ENCODE results near the gene ITIH3.

The ITIH3 gene

DNA sequence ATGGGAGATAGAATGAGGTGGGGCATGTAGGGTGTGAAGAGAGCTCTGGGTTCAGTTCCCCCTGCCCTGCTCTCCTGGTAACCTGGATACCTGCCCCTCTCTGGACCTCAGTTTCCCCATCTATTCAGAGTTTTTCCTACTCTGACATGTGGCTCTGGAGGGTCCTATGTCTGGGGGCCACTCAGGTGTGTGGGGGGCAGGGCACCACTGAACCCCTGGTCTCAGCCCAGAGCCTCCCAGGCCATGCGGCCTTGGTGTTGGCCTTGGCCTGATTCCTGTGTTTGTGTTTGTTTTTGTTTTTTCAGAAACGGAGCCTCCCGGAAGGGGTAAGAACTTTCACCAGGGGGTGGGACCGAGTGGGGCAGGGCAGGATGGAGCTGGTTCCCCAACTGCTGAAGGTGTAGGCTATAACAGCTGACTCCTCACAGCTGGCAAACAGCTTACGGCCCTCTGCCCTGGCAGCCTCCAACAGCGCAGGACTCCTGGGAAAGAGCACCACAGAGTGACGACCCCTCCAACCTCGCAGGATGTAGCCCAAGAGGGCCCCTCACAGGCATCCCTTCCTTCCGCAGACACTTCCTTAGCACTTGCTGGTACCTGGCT is 803 bp downstream of the ITIH3 start:
- no peak for DNase-seq

DNA sequence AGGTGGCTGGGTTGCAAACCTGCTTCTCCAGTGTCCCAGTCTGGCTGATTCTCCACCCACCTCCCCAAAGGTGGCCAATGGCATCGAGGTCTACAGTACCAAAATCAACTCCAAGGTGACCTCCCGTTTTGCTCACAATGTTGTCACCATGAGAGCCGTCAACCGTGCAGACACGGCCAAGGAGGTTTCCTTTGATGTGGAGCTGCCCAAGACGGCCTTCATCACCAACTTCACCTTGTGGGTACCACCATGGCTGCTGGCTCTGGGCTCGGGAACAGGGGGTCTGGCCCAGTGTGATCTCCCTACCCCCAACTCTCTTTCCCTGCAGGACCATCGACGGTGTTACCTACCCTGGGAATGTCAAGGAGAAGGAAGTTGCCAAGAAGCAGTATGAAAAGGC is 1.8 kb downstream of the ITIH3 start:
- DNase-seq: no peak

DNA sequence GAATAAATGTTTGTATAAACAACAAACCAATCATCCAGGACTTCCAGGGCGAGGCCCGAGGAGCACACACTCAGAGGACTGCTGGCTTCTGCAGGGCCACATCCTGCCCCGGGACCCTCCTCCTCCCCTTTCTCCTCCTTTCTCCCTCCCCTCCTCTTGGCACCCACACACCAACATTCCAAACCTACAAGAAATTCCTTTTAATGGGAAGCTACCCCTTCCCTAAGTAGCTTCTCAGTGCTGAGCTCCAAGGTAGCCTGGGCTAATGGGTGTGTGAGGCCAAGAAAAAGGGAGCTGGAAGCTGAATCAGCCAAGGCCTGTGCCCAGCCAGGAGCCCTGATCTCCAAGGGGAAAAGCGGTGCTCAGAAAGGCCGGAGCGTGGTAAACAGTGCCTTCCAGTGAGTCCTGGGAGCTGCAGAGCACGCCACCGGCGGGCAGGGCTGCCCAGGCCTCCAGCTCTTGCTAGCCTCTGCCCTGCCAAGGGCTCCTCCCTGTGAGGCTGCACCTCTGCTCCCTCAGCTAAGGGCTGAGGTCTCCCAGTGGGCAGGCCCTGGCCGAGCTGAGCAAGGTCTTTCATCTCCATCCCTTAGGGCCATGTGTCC is 3.9 kb downstream of the ITIH3 start:
- DNase-seq: no peak

DNA sequence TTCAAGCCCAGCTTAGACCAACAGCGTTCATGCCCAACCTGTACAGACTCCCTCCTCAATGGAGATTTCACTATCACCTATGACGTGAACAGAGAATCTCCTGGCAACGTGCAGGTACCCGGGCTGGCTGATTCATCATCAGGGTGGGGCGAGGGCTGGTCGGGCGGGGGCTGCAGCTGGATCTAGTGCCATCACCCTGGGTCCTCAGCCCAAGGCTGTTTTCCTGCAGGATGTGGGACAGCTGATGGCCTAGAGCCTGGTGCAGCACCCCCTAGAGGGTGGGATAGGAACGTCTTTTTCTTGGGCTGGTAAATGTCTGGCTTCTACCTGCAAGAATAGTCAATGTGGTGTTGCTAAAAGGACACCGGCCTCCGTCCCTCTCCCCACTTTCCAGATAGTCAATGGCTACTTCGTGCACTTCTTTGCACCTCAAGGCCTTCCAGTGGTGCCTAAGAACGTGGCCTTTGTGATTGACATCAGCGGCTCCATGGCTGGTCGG is 4.4 kb downstream of the ITIH3 start:
- DNase-seq: no peak

DNA sequence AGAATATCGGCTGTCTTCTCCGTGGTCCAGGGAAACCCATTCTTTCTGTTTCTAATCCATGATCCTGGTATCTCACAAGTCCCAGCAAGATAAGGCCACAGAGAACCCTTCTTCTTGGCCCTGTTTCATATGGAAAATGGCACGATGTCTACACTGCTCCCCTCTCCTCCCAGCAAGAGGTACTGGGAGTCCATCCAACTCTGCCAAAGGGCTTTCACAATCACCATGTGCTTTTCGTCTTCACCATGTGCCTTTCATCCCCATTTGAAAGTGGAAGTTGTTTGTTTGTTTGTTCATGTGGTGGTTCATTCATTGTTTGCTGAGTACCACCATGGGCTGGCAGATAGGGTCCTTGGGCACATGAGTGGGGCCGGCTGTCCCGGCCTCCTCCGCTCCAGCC is 5.5 kb downstream of the ITIH3 start:
- DNase-seq: no peak

DNA sequence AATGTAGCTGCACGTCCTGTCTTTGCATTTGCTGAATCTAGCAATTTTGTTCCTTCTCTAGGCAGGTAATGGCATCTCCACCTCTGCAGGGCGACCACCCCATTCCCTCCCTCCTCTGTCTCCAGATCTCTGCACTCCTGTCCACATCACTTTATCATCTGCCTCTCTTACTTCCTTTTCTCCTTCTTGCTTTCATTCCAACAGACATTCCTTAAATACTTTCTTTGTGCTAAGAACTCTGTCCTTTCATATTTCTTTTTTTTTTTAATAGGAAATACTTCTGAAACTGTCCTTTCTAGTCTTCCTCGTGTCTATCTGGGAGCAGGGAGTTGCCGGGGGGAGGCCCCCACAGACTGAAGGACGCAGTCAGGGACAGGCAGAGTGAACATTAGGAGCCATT is 7.2 kb downstream of the ITIH3 start:
- DNase-seq: no peak

DNA sequence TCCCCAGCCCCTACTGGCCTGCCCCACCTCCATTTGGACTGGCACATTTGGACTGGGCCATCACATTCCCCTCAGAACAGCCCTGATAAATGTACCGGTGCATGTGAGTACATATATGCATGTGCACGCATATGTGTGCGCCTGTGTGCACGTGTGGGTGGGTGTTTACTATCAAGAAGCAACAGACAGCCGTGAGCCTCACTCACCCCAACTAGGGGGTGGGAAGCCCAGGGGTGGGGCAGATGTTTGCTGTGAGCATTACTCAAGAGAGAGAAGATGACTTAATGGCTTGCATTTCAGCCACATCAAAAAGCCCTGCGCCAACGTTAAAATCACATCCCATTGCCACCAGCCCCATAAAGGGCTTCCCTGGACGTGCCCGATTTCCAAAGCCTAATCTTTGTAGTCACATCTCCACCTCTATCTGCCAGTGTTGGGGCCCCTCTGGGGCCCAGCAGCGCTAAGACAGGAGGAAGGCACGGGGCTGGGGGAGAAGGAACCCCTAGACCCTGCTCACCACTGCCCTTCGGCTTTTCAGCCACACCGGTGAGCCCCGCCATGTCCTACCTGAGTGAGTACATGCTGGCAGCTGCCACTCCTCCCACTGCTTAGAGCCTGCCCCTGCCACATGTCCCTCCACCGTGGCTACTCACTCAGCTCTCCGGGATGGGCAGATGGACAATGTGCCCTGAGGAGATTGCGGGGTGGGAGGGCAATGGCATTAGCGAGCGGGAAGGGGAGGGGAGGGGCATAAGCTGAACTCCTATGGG is 10.9 kb downstream of the ITIH3 start:
- no peak for DNase-seq

DNA sequence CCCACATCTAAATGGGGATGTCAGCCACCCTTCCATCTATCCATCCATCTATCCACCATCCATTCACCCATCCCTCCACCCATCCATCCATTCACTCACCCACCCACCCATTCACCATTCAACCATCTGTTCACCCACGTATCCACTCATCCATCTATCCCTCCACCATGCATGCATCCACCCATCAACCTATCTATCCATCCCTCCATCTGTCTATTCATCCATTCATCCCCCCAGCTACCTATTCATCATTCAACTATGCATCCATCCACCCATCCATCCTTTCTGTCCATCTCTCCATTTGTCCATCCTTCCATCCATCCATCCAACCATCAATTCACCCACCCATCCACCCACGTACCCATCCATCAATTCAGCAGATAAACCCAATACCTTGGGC is 14.6 kb downstream of the ITIH3 start:
- no peak for DNase-seq

DNA sequence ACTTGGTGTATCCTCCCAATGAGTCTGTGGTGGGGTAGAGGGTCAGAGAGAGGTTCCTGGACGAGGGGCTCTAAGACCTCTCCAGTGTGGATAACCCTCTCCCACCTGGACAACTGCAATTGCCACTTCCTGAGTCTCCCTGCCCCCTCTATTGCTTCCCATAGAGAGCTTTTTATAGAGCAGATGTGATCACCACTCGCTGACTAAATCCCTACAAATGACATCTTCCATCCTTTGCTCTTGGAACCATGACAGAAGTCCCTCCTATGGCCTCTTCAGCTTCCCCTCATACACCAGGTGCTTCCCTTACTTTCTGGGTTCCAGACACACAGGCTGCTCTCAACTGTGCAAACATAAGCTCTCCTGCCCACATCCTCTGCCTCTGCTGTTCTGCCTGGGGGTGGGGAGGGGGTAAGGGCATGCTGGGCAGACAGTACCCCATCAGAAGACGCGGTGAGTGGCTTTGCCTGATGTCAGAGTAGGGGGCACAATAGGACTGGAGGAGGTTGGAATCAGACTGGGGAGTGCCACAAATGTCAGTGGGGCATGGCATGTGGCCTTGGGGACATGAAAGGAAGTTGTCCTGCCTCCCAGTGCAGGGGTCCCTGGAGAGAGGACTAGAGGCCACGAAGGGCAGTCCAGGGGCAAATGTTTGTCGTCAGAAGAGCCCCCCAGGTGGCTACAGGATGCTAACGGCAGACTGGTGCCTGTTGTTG is 15.2 kb downstream of the ITIH3 start:
- DNase-seq: peak in 1 of 2 donors; percentile 67

DNA sequence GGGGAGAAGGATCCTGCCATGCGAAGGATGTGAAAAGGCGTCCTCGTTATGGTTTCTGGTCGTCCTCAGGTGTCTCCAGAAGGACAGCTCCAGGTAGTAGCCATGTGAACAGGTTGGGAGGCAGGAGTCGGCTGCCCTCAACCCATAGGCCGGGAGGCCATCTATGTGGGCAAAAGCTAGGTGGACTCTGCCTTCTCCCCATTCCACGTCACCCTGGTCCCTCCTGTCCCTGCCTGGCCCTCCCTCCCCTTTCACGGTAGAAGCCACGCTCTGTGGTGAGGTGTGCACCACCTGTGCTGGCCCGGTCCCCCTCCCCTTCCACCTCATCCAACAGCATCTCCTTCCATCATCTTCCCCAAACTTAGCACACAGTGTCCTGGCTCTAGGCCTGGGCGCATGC is 16.3 kb downstream of the ITIH3 start:
- no peak for DNase-seq

DNA sequence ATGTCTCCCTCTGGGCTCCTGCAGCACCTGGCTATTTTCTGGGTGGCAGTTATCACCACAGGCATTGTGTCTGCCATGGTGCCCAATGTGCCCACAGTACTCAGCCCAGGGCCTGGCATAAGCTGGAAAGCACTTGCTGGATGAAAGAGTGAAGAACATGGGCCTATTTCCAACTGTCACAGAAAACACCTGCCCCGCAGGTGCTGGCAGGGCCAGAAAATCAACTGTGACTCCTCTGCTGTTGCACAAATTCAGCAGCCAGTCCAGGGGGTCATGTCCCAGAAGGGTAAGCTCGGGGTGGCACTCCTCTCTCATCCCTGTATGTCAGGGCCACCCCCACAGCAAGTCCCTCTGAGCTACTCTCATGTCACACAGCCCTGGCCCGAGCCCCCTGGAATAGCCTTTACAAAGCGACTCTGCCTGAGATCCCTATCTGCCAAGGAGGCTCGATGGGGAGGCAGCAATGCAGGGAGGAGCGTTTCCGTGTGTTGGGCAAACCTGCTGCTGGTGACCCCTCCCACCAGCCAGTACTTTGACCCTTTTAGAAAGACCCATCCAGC is 16.9 kb downstream of the ITIH3 start:
- DNase-seq: no peak

DNA sequence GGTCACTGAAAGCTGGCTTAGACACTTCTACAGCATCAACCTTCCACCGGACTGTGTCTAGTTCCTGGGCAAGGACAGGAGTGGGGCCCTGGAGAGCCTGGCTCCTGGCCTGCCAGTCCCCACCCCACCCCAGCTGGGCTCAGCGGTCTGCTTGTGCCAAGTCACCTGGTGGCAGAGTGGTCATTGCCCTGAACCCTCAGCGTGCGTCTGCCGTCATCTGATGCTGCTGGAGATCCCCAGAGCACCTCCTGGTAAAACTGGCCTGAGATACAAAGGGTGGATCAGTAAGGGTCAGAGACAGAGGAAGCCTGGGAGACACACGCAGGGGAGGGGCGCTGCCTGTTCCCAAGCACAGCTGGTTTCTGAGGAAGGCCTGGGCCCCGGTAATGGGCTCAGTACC is 19.2 kb downstream of the ITIH3 start:
- no peak for DNase-seq

DNA sequence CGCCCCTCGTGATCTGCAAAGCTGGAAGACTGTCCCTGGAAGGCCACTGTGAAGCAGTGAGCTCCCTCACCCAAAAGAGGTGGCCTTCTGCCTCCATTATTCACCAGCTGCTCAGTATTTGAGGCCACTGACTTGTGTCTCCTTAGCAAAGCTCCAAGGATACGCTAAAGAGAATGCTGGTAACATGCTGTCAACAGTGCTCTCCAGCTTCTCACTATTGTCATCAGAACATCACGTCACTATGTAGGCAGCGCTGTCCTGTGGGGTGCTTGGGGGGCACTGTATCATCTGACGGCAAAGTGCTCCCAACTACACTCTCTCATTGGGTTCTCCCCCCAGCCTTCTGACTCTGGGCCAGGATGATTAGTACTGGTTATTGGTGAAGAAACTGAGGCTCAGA is 21.6 kb downstream of the ITIH3 start:
- DNase-seq: no peak

DNA sequence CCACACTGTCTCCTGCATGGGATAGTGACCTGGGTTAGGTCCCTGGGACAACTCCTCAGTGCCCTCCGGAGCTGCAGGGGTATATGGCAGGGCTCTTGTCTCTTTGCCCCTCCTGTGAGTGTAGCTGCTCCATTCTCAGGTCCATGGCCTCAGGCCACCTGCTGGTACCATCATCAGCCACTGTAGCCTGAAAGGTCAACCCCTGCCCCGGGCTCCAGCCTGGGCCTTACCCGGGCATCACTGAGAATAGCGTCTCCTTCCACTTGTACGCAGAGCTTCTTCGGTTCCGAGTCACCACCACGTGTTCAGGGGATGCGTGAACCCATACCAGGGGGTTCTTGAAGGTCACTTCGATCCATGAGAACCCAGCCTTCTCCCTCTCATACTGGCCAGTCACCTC is 22.1 kb downstream of the ITIH3 start:
- no peak for DNase-seq

DNA sequence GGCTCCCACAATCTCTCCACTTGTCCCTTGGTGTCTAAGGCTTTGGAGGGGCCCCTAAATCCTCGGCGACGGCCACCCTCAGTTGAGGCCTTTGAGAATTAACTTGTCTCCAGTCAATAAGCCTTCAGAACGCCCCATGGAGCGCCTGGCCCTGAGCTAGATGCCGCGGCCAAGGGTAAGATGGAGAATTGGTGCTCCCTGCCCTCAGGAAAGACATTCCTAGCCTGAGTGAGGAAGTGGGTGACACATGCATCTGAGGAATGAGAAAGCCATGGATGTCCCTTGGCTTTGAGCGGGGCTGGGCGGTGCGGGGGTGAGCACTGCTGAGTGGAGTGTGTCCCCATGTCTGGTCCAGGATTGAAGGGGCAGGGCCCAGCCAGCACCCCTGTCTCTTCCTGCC is 22.6 kb downstream of the ITIH3 start:
- no peak for DNase-seq

DNA sequence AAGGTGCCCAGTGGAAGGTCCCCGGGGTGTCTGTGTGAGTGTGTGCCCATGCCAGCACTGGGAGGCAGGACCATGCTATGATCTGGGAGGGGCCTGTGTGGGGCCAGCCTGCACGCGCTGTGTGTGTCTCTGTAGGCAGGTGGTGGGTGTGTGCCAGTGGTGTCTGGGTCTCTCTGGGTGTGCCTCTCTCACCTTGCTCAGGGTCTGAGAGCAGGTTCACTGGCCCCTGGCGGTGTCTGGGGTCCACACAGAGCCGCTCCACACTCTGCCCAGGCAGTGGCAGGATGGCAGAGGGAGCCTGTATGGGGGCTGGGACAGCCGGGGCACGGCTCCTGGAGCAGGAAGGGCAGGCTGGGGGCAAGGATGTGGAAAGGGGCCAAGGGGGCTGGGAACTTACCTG is 23.3 kb downstream of the ITIH3 start:
- DNase-seq: no peak

DNA sequence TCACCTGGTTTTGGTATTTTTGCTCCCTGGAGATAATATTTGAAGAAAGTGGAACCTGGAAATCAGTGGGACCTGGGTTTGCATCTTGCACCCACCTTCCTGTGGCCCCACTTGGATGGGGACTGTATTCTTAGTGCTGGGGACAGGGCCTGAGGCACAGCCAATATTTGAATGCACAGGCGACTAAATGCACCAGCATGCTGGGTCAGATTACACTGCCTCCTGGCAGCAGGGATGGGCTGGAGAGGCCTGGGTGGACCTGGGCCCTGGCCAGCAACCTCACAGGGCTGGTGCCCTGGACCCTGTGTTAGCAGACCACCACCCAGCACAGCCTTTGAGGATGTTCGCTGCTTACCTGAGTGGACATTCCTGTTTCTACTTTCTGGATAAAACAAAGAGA is 25.3 kb downstream of the ITIH3 start:
- no peak for DNase-seq

DNA sequence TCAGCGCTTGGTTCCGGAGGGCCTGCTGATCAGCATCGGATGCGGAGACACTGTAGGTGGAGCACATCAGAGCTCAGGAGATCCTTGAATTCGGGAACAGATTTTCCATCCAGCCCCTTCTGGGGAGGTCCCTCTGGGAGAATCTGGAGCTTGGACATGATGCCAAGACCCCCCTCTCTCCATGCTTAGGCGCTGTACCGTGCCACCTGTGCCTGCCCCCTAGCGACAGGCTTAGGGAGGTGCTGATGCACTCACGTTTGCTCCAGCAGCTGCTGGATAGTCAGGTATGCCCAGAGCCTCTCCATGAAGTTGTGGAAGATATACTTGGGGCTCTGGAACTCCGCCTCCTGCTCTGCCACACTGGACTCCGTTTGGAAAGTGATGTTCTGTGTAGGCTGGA is 26.1 kb downstream of the ITIH3 start:
- no peak for DNase-seq

DNA sequence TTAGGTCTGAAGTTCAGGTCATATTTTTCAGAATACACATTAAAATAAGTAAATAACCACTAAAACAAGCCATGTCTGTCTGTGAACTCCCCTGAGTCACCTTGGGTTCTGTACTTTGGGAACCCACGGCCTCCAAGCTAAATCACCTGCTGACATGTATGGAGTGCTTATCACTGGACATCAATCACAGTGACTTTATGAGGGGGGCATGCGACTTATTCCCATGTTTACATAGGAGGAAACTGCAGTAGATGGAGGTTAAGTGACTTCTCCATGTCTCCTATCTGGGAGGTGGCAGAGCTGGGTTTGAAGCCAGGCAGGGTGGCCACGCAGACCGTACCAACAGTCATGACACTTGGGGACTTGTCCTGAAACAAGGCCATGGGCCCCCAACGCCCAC is 27.8 kb downstream of the ITIH3 start:
- no peak for DNase-seq

DNA sequence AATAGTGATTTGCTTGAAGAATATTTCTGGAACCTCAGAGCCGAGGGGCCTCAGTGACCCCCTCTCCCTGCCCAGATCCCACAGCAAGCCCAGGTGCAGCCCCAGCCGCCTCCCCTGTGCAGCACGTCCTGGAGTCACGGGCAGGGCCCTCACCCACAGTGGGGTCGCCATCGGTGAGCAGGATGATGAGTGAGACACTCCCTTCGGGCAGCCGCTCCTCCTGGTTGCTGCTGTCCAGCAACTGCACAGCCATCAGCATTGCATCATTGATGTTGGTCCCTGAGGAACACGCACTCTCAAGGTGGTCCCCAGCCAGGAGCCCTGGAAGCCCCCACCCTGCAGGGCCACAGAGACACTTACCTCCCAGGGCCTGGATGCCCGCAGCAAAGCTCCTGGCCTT is 29.4 kb downstream of the ITIH3 start:
- DNase-seq: no peak

DNA sequence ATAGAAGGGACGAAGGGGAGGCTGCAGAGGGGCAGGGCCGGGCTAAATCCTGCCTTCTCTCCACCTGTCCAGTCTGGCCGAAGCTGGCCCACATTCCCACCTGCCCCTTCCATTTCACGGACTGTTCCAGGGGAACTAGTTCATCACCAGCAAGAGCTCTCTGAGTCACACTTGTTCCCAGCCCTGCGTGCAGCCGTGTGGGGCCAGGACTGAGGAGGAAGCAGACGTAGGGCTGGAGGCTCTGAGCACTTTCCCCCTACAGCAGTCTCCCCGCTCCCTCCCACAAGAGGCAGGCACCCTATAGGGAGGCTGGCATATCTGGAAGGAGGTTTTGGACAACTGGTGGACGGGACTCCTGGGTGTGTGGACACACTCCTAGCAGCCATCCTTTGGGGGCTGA is 32.8 kb downstream of the ITIH3 start:
- DNase-seq: no peak

DNA sequence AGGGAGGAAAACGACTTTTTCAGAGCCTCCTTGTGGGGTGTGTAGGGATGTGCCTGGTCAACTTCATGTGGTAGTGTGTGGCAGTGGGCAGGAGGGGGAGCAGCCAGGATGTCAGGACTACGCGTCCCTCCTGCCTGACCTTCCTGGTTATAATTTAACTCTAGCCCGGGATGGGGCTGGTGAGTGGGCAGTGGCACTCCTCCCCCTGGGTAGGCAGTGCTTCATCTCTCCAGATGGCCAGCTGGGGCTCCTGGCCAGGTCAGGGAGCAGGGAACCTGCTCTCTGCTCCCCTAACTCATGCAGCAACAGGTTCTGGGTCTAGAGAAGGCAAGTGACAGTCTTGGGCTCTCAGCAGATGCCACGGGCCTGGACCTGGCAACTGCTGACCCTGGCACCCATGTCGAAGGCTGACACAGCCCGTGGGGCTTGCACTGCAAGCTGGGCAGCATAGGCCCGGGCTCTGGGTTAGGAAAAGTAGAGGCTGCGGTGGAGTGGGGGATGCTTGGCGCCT is 33.3 kb downstream of the ITIH3 start:
- no peak for DNase-seq

DNA sequence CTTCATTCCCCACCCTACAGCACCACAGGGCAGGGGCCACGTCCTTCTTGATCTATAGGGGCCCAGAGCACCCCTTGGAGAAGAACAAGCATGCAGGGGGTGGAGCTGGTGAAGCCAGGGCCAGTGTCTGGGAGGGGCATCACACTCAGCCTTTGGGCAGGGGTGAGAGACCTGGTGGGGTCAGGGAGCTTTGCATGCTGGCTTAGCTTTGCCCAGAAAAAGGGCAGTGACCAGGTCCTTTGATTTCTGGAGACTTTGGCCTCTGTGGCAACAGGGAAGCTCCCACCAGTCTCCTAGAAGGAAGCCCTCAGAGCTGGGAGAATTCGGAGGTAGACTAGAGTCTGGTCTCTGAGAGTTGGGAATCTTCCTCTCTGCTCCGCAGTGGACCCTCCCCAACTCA is 34.9 kb downstream of the ITIH3 start:
- no peak for DNase-seq

Measured in bone marrow (tissue), 2 donors.